CD4-positive, alpha-beta T cell treated with Interleukin-4 for 1 hour (primary cell): Measurements from ENCODE around the gene PPM1L.
A peak's percentile ranks its signal among the peaks of the same experiment; 100 is the strongest.

Experiments used
- DNase-seq, 2 donors: peaks; one replicate each; pipeline ENCODE4 v3.0.0-alpha.2; 2020 to 2022

The PPM1L gene

DNA sequence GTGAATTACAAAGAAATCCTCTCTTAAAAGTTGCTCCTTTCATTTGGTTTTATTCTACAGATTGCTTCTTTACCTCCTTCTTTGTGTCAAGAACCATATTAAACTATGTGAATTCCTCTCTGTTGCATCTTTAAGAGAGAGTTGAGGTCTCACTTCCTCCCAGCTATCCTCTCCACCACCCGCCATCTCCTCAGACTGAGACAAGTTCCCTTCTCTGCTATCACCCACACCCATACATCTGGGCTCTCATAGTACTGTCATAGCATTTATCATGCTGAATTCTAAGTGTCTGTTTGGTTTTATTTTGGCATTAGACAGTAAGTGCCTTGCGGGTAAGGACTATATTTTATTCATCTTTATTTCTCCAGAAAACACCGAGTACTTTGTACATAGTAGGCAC is 294.9 kb downstream of the PPM1L start:
- no peak for DNase-seq

DNA sequence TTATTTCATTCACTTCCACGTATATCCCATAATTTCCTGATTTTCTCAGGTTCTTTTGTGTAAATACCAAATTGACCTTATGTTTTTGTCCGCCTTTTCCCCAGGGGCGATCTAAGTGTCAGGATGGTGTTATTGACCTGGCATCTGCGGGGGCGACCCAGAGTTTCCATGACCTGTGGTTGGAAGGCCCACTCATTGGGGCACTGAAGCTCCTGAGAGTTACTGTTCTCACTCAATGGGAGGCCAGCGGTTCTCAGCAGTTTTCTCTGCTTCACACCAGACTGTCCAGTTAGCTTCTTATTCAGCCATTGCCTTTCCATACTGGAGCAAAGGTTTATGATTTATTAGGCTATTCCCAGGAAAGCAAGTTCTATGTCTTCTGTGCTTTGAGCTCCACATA is 295.8 kb downstream of the PPM1L start:
- no peak for DNase-seq

DNA sequence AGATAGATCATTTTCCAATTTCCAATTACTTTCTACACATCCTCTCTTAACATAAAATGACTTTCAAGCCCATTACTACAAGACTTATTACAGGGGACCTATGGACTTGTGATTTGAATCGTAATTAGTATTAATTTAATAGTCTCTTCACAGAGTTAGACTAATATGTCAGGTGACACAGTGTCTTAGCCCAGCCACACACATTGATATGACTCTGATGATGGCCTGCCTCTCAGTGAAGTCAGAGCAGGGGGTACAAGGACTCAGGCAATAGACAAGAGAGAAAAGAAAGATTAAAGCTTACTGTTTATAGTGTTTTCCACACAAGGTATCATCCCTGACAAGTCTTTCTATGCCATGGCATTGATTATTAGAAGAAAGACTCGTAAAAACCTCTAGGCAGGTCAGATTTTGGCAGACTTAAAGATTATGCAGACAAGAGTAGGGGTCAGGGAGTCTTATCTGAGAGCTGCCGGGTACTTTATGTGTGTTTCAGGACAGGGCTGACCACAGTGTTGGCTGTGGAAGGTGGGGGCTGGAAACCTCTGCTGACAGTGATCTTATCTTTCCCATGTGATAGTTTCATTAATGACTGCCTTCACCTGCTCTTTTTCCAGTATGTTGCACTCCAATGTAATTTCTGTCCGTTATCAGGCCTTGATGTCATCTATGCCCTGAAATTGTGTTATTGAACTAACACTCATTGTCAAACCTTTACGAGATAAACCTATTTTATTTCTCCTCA is 299.0 kb downstream of the PPM1L start:
- no peak for DNase-seq

DNA sequence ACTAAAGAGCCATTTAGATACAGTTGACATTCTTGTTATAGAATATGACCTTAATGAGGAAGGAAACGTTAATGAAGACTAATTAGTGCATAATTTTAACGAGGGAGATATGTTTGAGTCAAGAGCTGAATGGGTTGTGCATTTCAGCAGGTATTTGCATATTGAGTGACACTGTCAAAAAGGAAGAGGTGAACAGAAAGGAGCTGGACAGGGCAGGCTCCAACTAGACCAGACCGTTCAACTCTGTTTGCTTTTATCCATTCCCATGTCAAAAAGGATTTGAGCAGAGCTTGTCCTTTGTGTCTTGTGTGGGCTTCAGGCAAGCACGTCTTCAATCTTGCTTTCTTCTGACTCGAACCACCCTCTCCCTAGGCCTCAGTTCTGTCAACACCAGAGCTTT is 308.4 kb downstream of the PPM1L start:
- no peak for DNase-seq

DNA sequence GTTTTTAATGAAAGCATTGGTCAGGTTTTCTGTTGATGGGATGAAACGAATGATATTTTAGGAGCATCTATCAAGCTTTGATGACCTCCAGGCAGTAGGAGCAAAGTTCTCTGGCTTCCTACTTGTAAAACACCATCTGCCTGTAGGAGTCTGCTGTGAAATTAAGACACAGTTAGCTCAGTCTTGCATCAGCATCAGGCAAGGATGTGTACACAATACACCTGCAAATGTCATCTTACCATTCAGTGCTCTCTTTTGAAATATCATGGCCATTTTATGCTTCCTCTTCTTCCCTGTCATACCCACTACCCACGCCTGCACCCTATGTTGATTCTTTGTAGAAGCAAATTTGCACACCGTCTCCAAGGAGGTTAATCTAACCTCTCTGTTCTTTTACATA is 310.9 kb downstream of the PPM1L start:
- DNase-seq: no peak

DNA sequence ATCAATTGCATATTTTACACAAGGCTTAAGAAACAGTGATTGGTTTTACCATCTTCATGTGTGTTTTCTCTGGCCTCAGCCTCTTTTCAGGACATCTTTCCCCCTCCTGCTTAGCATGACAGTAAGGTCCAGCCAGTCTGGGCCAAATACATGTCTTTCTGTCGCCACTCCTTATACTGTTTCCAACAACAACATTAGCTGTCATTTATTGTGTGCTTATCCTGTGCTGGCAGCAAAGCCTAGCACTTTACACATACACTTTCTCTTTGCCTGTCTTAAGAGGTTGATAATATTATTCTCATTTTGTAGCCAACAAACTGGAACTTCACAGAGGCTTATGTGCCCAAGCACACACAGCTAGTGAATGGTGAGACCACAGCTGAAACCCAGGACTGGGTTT is 311.3 kb downstream of the PPM1L start:
- DNase-seq: no peak

DNA sequence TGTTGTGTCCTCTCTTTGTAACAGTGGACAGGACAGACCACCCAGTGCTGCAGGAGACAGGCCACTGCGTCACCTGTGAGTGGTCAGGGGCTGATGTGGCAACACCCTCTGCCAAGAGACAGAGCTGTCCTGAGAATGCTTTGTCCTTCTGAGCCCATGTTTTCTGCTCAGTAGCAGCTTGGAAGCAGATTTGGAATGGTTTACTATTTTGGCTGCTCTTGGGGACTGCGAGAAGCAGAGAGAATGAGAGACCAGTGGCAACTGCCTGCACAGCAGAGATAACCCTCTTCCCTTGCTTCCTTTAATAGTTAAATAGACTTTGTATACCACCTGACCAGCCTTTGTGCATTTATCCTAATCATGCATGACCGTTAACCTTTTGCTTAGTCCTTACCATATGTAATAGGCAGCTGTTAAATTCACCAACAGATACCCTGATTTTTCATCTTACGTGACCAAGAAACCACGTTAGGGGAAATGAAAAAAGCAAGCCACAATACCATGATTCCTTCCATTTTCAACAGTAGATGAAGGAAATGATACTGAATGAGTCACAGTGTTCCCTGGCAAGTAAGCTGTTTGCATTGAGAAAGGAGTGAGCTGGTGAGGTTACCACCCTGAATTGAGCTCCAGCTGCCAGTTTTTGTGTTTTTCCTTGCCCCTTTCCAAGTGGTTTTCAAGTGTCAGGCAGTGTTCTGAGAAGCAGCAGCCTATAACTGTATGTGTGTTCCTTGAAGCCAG is 313.6 kb downstream of the PPM1L start:
- DNase-seq: no peak

DNA sequence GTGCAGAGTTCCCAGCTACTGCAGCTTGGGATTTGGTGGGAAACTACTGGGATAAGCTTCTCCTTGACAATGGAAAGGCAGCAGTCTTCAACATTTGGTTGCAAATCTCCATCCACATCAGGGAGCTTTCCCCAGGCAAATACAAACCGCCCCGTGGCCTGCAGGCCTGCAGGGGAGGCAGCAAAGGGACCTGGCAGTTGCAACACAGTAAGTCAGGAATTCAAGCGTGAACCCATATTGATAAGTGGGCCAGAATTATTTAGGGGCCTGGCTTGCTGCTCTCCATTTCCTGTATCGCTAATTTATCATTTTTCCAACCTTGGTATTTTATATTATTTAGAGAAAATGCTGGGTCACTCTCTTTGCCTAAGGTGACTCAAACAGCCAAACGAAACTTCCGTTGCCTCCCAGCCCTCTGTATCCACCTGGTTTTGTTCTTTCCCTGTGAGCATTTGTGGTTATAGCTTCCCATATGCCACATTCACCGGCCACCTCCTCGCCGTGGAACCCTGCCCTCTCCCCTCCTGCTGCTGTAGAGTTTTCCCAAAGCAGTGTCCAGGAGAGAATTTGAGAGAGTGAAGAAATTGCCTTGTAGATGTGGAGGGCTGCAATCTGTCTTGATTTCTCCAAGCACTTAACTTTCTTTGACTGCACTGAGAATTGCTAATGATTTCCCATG is 314.4 kb downstream of the PPM1L start:
- DNase-seq: no peak

DNA sequence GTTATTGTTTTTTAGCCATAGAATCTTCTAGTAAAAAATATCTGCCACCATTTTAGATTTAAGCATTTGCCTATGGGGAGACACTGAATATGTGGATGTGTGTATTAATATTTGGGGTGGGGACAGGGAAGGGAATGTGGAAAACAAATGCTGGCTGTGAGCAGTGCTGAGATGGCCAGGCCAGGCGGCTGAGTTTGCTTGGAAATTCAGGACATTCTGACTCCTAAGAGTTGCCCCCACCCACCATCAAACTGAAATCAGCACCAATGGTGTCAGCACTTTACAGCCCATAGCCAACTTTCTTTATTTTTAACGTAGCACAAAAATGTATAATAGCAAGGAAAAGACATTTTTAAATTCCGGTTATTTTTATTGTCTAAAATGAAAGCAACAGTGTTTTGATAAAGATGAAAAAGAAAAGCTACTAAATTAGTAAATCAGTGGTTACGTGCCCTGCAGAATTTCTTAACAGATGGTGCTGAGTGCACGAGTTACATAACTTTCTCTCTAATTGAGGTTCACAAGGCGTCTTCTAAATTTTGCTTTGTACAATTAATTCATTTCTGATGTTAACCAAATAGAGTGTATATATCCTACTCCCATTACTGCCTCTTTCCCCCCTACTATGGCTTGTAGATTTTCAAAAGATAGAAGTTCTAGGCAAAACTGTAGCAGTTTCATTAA is 315.1 kb downstream of the PPM1L start:
- no peak for DNase-seq

DNA sequence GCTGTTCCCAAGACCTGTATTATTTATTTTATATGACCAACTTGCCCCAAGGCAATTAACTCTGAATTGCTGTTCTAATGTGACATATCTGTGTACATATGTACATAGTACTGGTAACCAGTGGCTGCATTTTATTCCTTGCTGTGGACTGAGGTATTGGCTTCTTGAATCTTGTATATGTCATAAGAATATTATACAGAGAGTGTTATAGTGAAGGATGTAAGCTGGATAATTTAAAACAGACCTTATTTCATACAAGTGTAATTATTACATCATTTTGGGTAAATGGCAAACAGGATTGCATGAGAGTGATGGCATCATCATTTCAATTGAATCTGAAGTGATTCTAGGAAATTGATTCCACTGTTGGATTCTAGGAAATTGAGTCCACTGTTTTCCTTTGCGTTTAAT is 316.2 kb downstream of the PPM1L start:
- DNase-seq: no peak

DNA sequence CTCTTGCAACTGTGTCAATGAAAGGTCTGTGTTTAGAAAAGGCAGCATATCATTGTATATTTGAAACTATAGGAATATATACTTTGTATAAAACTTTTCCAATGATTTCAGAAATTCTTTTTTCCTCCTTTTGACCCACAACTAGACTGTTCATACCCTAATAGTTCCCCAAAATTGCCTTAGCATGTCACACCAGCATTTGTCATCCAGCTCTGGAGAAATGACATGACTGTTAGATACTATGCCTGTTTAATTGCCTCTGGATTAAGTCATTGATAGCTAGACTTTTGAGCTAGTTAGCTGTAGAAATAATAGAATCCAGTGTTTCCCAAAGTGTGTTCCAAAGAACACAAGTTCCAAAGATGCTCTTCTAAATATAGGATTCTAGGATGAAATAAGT is 316.7 kb downstream of the PPM1L start:
- DNase-seq: no peak

DNA sequence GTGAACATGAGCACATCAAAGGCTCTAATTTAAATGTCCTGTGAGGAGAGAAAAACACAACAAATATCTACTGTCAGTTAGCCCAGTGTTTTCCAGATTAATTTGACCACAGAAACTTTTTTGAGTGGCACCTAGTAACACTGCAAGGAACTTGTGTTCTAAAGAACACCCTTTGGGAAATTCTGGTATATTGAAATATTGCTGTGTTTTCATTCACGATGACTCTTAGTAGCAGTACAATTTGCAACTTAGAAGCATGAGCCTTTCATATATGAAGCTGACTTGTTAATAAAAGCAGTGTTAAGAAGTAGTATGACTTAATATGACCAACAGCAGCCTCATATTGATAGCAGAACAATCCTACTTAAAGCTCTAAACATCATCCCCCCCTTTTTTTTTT is 317.1 kb downstream of the PPM1L start:
- no peak for DNase-seq

DNA sequence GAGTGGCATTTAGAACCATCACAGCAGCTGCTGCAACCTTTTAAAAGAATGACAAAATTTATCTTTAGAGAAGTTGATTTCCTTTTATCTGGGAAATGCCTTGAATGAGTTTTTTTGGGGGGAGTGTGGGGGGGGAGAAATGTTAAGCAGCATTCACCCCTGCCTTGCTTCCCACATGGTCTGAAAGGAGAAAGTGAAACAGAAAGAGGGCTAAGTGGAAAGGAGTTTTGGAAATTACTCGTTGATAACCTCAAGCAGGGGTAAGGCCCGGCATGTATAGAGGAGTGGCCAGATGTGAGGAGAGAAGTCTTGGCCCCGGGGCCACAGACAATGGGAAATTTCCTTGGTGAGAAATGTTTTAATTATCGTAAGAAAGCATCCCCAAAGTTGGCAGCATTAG is 325.6 kb downstream of the PPM1L start:
- DNase-seq: no peak

DNA sequence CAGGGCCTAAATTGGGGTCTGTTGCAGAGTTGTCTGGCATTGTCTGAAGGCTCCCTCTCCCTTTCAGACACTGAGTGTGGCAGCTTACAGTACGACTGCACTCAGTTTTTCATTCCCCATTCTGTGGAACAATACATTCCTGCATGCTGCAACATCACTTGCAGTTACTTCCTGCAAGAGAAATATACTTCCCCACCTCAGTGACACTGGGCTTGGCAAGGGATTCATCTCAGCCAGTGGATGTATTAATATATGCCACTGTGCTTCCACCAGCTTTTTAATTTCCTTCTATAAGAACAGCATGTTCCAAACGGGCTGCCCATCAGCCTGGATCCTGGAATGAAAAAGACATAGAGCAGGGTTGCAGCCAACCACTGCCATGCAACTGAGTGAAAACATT is 326.0 kb downstream of the PPM1L start:
- DNase-seq: no peak

DNA sequence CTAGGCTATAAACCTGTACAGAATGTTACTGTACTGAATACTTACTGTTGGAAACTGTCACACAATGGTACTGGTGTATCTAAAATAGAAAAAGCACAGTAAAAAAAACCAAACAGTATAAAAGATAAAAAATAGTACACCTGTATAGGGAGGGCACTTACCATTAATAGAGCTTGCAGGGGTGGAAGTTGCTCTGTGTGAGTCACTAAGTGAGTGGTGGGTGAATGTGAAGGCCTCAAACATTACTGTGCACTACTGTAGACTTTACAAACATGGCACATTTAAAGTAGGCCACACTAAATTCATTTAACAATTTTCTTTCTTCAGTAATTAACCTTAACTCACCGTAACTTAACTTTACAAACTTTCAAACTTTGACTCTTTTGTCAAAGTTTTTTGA is 327.1 kb downstream of the PPM1L start:
- DNase-seq: no peak

DNA sequence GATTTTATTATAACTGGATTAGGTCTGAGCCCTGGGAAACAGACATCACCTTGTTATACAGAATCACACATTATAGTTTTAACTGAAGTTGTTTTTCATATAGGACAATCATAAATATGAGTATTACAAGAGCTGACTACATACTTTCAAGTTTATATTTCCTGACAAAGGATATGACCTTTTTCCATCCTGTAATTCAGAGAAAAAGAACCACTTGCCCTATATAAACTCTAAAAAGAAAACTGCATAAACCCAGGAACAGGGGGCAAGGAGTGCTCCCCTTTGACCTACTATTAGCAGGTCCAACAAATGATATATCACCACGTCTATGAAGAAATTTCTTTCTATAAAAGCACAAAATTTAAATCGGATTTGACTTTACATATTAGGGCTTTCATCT is 328.2 kb downstream of the PPM1L start:
- DNase-seq: no peak

DNA sequence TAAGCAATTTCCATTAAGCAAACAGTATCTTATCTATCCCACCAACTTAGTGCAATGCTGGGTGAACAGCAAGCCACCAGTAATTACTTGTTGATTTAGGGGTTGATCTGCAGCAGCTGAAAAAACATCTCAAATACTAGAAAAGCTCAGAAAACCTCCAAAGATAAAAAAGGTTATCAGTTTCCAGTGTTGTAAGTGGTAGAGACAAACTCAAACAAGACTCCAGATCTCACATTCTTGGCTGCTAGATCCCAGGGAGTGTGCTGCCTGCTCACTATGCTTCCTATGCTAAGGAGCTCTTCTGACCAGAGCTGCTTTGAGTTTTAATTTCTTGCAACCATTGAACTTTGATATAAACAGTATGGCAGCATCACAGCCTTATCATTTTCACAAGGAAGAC is 337.9 kb downstream of the PPM1L start:
- DNase-seq: no peak

DNA sequence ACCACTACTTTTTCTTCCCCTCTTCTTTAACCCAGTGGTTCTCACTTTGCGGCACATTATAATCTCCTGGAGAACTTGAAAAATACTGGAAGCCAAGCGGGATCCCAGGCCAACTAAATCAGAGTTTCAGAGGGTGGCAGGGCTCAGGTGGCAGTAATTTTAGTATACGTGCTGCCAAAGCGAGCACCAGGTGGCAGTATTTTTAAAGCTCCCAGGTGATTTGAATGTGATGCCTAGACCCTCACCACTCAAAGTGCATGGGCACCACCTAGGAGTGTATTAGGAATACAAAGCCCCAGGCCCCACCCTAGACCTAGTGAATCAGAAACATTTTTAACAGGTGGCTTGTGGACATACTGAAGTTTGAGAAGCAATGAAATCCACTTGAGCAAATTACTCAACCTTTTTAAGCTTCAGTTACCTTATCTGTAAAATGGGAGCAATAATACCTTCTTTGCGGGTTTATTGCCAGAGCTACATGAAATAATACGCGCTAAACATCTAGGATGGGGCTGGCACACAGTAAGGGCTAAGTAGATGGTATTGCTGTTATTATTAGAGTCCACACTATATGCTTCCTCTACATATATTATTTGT is 340.8 kb downstream of the PPM1L start:
- DNase-seq: peak in 1 of 2 donors; percentile 13

DNA sequence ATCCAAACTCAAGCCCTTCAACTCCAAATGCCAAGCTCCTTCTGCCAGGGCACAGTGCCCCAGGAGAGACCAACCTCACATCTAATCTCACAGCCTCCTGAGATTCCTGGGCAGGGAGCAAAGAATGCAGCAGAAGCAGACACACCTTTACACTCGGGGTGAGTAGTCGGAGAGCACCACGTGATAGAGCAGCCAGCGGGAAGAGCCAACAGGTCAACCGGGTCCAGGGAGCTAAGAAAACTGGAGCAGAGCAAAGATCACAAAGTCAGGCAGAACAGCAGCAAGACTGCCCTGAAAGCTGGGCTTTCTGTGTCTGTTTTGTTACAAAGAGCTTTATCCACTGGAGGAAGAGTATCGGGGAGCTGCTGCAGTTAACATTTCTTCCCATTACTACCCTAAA is 345.0 kb downstream of the PPM1L start:
- no peak for DNase-seq

DNA sequence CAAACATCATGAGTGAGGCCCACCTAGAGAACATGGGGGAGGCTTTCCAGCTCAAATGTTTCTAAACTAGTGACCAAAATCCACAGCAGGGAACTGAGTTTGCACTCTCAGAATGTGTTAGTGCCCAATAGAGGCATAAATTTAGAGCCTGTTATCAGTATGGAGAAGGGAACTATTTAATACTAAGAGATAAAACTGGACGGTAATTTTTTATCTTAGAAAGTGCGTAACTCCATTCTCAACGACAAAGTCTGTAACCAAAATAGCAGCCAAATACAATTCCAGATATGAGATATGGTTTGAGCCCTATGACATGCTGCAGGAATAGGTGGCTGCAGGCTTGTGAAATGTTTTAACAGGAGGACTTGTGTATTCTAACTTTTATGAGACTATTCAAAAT is 345.6 kb downstream of the PPM1L start:
- no peak for DNase-seq

DNA sequence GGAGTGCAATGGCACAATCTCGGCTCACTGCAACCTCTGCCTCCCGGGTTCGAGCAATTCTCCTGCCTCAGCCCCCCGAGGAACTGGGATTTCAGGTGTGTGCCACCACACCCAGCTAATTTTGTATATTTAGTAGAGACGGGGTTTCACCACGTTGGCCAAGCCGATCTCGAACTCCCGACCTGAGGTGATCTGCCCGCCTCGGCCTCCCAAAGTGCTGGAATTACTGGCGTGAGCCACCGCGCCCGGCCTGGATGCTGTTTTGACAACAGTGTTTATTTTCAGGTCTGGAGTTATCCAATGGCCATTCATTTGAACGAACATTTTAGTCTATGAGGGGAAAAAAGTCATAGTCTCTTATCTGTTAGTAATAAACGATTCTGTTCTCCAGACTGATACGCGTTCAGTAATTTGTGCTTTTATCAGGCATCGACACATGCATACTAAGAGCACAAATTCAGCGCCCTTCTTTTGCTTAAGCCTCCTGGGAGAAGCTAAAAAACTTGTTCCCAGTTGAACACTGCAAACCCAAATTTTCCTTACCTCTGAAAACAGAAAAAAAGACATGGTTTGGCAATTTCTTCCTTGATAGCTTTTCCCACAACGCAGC is 347.9 kb downstream of the PPM1L start:
- DNase-seq: no peak
